HL-60/S4 treated with phorbol 12-myristate 13-acetate at 8.2 ng/mL for 4 days and 3 days (cell line): ENCODE data around the gene RPH3AL.
"Not testable (repeated sequence)": the region's sequence is repeated elsewhere in the genome, so short reads cannot be mapped to it uniquely, and the experiment has no call there.

ENCODE experiments used
- in situ Hi-C: fragments of 300-500 bp; cut with MboI; formaldehyde crosslinking; loops from 2 replicates; pipeline ENCODE4 v1.15.0; 2022; ENCODE audit warnings: low sequenced_read_pairs

RPH3AL gene

DNA sequence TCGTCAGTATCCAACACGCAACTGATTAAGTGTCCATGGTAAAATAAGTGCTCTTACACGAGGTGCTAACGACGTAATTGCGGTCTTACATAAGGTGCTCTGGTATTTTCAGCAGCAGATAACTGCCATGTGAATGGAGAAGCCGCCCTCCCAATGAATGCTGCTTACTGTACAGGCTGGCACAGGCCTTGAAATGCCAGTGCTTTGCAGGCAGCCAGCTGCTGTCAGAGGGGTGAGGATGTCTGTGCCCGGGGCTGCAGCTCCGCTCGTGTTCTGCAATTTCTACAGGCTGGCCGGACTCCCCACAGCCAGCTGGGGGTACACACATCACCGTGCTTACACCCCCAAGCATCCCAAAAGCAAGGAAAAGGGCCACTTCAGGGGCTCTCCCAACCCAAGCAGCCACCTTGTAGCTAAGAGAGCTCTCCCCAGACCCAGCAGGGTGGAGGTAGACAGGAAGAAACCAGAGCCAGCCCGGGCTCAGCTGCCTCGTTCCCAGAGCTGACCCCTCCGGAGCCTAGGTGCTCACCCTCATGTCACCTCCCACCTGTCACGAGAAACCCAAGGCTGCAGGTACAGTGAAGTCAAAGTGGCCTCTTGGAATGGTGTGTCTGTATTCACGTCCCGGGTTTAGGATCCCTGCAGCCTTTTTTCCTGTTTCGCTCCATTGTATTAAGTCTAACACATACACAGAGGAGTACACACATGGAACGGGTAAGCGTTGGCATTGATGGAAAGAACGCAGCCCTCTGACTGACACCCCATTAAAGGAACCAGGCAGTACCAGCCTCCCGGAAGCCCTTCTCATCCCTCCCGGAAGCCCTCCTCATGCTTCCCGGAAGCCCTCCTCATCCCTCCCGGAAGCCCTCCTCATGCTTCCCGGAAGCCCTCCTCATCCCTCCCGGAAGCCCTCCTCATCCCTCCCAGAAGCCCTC lies 27.2 kb upstream of the RPH3AL start:
- in situ Hi-C loops = no loop called here

DNA sequence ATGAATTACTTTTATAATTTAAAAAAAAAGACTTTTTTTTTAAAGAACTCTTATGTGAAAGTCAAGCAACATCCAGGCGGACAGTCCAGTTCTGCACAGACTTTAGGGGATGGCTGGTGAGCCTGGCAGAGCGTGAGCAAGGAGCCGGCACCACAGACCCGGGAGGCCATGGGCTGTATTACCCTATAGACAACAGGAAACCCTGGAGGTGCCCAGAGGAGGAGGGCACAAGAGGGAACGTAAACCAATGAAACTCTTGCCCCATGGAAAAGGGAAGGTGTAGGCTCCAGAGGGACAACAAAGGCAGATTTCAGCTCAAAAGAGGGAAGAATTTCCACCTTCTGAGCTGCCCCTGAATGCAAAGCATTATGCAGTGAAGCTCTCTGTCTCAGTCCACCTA lies 25.5 kb upstream of the RPH3AL start:
- in situ Hi-C loops = no loop called here

DNA sequence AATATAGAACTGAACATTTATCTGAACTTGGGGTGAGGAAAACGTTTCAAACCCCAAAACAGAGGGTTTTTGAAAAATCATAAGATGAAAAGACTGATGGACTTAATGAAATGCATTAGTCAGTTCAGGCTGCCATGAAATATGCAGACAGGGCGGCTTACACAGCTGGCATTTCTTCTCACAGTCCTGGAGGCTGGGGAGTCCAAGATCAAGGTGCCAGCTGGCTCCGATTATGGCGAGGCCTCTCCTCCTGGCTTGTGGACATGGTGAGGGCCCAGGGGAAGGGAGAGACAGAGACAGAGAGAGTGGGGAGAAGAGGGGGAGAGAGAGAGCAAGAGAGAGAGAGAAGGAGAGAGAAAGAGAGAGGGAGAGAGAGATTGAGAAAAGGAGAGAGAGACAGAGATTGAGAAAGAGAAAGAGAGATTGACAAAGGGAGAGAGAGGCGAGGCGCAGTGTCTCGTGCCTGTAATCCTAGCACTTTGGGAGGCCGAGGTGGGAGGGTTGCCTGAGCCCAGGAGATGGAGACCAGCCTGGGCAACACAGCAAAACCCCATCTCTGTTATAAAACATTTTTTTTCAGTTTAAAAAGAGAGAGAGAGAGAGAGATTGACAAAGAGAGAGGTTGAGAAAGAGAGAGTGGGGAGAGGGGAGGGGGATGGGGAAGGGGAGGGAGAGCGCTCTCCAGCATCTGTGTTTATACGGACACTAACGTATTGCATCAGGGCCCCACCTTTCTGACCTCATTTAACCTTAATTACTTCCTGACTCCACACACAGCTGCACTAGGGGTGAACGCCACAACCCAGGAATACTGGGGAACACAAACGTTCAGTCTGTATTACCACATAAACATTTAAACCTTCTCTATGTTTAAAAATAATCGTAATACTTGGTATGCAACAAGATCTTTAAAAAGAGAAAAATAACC lies 24.6 kb upstream of the RPH3AL start:
- in situ Hi-C loops = no loop called here

DNA sequence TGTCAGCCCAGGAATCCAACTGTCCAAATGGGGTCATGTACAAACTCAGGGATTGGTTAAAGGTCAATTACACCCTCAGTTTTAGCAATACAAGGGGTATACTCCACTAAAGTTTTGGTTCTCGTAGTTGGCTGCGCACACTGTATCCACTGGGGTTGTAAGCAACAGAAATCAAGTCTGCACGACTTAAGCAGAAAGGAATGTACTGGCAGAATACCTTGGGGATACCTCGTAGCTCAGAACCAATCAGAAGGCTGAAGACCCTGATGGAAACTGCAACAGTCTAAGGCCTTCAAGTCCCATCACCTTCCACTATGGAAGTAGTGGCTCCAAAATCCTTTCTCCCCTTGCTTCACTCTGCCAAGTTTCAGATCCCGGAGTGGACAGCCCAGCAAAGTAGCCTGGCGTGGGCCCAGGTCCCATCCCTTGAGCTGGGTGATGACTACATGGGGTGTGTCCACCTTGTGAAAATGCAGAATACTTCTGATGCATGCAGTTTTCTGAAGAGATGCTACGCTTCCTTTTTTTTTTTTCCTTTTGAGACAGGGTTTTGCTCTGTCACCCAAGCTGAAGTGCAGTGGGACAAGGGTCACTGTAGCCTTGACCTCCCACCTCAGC lies 21.1 kb upstream of the RPH3AL start:
- in situ Hi-C loops = no loop called here

DNA sequence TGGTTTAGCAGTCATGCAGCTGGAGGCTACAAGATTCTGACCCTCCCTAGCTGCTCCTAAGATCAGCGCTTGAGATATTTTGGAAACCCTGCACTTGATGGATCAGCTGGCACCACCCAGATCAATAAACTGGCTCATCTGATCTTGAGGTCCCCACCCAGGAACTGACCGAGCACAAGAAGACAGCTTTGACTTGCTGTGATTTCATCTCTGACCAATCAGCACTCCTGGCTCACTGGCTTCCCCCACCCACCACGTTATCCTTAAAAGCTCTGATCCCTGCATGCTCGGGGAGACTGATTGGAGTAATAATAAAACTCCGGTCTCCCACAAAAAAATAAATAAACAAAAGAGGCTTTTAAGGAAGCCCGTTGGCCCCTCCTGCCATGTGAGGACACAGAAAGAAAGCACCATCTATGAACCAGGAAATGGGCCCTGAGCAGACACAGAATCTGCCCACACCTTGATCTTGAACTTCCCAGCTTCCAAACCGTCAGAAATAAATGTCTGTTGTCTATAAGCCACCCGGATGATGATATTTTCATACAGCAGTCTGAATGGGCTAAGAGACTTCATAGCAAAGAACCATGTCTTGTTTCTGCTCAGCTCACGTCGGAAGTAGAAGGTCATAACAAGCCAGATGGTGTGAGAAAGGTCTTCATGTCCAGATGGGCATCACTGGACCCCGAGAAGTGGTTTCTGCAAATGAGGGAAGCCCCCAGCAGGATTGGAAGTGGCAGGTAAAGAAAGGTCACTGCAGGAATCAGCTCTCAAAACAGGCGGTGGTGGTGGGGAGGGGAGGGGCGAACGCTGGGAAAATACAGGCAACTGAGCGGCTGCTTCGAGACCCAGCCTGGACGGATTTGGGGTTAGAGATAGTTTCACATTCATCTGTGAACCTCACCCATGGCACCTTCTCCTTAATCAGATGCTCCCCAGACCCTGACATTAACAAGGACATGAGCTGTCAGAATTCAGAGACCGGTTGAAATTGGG lies 19.8 kb upstream of the RPH3AL start:
- in situ Hi-C loops = no loop called here

DNA sequence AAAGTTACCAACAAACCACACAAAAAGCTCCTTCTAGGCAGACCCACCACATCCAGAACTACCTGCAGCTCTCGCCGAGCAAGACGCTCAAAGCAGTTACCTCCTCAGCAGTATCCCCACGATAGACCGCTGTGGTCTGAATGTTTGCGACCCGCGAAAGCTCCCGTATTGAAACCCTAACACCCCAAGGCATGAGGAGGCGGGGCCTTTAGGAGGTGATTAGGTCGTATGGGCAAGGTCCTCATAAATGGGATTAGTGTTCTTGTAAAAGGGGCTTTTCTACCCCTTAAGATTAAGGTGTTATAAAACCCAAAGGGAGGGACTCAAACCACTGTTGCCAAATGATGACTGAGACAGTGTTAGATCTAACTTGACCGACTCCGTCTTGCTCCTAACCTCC lies 19.0 kb upstream of the RPH3AL start:
- in situ Hi-C loops = no loop called here

DNA sequence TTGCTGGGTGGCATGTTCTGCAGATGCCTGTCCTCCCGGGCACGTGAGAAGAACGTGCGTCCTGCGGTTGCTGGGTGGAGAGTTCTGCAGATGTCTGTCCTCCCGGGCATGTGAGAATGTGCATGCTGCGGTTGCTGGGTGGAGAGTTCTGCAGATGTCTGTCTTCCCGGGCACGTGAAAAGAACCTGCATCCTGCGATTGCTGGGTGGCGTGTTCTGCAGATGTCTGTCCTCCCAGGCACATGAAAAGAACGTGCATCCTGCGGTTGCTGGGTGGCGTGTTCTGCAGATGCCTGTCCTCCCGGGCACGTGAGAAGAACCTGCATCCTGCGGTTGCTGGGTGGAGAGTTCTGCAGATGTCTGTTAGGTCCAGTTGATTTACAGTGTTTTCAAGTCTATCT lies 15.0 kb upstream of the RPH3AL start:
- in situ Hi-C loops = not testable (repeated sequence)

DNA sequence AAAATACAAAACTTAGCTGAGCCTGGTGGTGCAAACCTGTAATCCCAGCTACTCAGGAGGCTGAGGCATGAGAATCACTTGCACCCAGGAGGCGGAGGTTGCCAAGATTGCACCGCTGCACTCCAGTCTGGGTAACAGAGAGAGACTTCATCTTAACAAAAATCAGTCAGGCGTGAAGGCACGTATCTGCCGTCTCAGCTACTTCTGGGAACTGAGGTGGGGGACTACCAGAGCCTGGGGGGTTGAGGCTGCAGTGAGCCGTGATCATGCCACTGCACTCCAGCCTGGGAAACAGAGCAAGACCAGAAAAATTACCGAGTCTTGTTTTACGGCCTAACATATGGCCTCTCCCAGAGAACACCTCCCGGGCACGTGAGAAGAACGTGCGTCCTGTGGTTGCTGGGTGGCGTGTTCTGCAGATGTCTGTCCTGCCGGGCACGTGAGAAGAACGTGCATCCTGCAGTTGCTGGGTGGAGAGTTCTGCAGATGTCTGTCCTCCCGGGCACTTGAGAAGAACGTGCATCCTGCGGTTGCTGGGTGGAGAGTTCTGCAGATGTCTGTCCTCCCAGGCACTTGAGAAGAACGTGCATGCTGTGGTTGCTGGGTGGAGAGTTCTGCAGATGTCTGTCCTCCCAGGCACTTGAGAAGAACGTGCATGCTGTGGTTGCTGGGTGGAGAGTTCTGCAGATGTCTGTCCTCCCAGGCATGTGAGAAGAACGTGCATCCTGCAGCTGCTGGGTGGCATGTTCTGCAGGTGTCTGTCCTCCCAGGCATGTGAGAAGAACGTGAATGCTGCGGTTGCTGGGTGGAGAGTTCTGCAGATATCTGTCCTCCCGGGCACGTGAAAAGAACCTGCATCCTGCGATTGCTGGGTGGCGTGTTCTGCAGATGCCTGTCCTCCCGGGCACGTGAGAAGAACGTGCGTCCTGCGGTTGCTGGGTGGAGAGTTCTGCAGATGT lies 14.3 kb upstream of the RPH3AL start:
- in situ Hi-C loops = not testable (repeated sequence)

DNA sequence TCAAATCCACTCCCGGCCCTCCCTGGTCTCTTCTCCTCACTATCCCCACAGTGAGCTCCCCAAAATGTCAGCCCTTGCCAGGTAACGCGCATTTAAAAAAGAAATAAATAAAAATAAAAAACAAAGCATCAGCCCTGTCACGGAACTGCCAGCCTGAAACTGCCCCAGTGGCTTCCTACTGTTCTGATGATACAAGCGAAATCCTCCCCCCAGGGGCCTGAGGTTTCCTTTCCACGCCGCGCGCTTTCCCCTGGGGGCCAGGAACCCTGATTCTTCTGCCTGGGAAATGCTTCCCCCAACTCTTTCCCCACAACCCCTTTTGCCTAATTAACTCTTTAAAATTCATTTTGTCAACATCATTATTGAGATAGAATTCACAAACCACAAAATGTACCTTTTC lies 12.2 kb upstream of the RPH3AL start:
- in situ Hi-C loops = no loop called here

DNA sequence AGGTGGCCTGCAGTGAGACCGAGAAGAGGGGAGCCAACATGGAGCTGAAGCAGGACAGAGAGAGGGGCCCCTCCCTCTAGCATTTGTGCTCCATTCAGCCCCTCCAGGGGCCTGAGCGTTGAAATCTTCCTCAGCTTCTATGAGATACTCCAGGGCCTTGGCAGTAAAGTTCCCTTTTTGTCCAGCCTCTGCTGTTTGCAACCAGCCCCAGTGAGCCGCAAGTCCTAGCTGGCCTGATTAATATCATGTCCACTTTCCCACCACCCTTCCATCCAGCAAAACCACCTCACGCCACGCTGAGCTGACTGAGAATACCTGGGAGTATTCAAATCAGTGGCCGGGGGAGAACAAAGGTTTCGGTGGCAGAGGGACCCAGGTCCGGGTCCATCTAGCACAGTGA lies 11.7 kb upstream of the RPH3AL start:
- in situ Hi-C loops = no loop called here

DNA sequence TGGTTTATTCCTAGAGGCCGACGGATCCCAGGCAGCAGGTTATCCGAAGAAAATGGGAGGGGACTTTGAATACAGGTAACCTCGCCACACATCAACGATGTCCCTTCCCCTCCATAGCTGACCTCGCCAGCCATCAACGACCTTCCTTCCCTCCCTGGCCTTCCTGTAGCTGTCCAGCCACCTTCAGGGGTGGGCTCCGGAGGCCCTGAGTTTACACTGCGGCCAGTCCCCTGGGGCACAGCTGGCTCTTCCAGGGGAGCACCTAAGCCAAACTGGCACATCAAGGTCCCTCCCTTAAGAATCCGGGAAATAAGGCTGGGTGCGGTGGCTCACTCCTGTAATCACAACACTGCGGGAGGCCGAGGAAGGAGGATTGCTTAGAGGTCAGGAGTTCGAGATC lies 10.1 kb upstream of the RPH3AL start:
- in situ Hi-C loops = no loop called here

DNA sequence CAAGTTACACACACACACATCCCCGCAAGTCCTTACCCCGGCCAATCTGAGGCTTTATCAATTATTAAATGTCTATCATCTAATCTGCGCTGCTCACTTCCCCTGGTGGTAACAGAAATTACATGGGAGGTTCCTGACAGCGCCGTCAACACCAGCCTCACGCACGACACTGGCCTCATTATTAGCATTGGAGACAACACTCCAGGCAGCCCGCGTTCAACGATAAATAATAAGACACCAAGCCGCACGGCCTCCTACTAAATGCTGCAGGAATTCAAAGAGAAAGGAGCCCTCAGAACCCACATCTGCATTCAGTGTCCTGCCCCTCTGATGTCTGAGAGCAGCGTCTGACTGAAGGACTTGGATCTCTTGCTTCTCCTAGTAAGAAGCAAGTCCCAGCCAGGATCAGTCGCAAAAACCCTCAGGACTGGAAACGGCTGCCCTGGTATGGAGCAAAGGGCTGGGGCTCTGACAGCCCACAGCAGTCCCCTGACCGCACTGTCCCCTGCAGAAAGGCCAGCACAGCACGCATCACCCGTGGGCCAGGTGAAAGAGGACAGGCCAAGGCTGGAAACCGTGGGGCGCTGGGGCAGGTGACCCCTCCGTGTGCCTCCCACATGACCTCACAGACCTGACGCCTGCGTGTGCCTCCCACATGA lies 7.6 kb upstream of the RPH3AL start:
- in situ Hi-C loops = no loop called here

DNA sequence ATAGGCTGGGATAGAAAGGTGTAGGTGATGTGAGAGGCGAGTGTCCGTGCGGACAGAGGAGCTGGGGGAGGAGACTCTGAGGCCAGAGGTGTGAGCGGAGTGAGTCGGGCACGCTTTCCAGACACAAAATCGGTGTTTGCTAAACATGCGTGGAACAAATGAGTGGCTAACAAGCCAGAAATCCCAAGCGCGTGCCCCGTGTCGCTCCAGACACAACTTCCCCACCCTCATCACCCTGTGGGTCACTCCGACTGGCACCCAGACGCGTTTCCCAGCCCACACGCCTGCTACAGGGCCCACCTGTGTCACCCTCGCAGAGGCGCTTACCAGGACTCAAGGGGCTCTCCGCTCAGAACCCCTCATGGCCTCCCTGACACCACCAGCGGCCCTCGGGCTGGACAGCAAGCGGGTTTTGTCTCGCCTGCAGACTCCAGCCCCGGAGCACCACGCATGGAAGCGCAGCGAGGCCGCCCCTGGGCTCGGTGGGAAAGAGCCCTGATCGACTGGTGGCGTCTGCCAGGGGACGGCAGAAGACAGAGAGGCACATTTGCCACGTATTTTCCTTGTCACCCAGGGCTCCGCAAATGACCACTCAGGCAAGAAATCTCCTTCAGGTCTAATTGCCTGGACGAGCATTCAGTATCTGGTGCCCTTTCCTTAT lies 6.0 kb upstream of the RPH3AL start:
- in situ Hi-C loops = no loop called here

DNA sequence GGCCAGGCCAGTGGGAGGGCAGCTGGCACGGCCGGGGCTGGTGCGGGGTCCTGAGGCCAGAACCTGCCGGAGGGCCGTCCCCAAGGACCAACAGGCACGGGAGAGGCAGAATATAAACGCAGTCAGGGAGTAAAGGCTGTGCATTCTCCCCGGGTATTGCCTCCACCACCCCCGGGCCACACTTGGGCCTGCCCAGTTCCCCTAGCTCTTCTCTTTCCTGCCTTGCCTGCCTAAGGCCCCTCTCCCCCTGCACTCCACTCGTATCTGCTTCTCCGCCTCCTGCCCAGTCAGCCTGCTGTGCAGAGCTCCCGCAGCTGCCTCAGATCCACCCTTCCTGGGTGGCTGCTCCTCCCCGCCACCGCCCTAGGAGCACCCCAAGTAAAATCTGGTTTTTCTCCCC lies 5.0 kb upstream of the RPH3AL start:
- in situ Hi-C loops = no loop called here

DNA sequence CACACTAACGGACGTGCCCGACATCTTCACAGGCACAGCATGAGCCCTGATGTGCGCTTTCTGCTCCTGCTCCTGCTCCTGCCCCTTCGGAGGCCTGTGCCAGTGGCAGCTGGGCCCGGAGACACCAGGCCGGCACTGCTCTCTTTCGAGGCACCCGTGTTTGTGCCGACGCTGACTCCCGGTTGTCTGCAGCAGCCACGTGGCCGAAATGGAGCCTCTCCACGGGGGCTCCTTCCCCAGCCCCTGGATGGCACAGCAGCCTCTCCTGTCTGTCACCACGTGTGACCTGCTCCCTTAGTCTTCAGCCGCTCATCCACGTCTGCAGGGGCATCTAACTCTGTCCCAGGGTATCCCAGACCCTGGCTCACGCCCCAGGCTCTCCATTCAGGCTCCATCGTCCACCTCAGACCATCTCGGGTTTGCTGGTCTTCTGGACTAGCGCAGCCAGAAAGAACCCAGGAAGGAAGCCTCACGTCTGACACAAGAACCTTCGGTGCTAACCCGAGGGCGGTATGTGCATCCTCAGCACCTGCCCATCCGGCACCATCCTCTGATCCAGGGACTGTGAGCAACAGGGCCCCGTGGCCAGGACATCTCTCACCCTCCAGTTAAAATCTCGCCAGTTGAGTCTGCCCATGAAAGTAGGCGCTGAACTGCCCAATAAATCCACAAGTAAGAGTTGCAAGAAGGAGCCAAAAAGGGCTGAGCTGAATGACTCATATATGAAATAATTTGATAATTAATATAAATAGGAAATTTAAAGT lies 4.2 kb upstream of the RPH3AL start:
- in situ Hi-C loops = no loop called here

DNA sequence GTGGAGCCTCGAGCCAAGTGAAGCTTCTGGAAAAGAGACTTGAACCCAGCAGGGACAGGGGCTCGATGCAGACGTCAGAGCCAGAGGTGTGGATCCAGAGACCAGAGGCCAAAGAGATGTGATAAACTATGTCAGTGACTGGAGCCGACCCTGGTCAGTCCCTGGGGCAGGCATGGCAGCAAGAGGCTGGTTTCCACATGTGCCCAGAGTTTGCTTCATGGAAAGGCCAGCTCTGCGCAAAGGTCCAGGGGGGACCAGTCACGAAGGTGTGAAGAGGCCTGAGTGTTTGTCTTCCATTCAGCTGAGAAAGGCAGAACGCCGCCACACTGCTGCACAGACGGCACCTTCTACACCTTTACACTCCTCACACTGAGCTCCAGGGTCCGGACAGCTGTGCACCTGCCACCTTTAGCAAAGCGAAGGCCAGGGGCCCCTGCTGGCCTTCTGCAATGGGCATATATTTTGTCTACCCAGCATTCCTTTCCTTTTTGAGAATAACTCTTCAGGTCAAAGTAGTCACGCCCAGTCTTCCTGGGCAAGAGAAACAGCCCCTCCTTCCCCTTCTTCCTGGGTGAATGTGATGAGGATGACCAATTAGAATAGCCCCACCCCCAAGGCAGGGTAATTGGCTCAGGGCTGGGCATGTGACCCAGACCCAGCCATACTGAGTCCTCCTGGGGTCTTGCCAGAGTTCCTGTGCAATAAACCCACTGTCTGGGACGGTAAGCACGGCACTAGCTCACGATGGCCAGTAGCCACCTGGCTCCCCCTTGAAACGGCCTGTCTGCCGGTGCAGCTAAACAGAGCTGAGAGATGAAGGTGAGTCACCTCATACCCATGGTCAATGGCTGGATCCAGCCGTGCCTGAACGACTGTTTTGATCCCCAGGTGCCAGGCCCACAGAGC lies 2.3 kb upstream of the RPH3AL start:
- in situ Hi-C loops = no loop called here
